Measurements from ENCODE around the gene PKLR.

PKLR gene

DNA sequence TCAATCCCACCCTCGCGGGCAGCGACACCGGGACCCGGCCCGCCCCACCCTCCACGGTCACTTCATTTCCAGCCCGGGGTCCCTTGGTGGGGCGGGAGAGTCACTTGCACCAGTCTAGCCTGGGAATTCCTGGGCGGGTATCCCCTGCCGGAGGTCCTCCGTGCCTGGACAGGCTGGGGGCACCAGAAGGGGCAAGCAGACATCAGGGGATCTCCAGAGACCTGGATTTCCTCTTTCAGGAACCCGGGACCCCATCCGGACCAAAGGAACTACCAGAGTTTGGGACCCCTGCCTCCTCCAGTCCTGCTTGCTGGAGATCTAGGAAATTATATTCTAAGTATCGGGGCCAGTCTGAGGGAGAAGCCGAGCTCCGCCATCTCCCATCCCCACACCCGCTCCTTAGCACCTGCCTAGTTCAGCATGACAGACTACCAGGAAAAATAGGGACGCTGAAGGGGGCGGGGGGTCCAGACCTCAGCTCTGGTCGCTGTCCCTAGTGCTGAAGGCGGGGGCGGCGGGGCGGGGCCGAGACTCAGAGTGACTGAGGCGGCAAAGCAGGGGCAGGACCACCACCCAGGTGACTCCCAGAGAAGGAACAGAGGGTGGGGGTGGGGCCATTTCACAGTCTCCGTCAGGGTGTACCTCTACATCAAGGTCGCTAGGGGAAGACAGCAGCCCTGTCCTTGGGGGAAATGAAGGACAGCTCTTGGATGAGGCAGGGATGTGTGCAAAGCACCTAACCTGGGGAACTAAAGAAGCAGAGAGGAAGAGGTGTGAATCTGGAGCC lies 23.1 kb downstream of the PKLR start:
- in situ Hi-C loops (cut with MboI; ENCODE audit: low sequenced_read_pairs, unreplicated experiment) = no loop called here
- TF ChIP-seq, protein P1, sequence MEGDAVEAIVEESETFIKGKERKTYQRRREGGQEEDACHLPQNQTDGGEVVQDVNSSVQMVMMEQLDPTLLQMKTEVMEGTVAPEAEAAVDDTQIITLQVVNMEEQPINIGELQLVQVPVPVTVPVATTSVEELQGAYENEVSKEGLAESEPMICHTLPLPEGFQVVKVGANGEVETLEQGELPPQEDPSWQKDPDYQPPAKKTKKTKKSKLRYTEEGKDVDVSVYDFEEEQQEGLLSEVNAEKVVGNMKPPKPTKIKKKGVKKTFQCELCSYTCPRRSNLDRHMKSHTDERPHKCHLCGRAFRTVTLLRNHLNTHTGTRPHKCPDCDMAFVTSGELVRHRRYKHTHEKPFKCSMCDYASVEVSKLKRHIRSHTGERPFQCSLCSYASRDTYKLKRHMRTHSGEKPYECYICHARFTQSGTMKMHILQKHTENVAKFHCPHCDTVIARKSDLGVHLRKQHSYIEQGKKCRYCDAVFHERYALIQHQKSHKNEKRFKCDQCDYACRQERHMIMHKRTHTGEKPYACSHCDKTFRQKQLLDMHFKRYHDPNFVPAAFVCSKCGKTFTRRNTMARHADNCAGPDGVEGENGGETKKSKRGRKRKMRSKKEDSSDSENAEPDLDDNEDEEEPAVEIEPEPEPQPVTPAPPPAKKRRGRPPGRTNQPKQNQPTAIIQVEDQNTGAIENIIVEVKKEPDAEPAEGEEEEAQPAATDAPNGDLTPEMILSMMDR (IDR thresholded peaks at IDR 0.05; ENCODE audit: borderline replicate concordance, control extremely low read depth, extremely low read depth, insufficient read depth, missing control alignments) = peak; percentile 39
- peak; percentile 80 for DNase-seq (ENCODE audit: low spot score)

DNA sequence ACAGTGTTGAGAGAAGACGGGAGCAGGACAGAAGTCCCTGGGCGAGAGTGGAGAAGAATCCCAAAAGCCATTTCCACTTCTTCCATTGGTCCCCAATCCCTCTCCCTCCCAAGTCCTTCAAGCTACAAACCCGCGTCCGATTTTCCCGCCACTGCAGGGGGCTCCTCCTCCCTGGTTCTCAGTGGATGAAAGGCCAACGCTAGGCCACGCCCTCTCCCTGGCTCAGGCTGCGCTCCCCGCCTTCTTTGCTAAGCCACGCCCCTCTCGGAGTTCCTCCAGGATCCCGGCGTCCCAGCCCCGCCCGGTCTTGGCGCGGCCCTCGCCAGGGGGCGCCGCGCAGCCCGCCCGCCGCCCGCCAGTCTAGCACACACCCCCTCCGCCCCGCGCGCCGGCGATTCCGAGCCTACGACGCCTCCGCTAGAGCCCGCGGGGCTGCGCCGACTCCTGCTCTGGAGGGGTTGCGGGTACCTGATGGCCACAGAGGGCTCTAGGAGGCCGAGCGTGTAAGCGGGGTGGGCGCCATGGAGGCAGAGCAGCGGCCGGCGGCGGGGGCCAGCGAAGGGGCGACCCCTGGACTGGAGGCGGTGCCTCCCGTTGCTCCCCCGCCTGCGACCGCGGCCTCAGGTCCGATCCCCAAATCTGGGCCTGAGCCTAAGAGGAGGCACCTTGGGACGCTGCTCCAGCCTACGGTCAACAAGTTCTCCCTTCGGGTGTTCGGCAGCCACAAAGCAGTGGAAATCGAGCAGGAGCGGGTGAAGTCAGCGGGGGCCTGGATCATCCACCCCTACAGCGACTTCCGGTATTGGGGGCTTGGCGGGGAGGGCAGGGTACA lies 24.0 kb downstream of the PKLR start, which contains the start of gene HCN3:
HCN3 (plus strand) TSS at position 394 of the 832 bp plus-strand sequence; CDS start at position 522, 128 bp downstream.
- TF ChIP-seq, protein P1 (IDR thresholded peaks at IDR 0.05; ENCODE audit: borderline replicate concordance, control extremely low read depth, extremely low read depth, insufficient read depth, missing control alignments) = peak; percentile 68
- in situ Hi-C loops (cut with MboI; ENCODE audit: low sequenced_read_pairs, unreplicated experiment) = no loop called here
- DNase-seq (ENCODE audit: low spot score) = peak; percentile 99

GRCh38 chr1:155273343-155274245 lies 27.6 kb downstream of the PKLR start, which contains the start of gene CLK2:
Gene CLK2 (minus strand): TSS chr1:155273504. CDS start chr1:155270977, 2,527 bp downstream.
- TF ChIP-seq, protein P1 (IDR thresholded peaks at IDR 0.05; ENCODE audit: borderline replicate concordance, control extremely low read depth, extremely low read depth, insufficient read depth, missing control alignments) = no peak
- in situ Hi-C loops (cut with MboI; ENCODE audit: low sequenced_read_pairs, unreplicated experiment) = no loop called here
- peak; percentile 98 for DNase-seq (ENCODE audit: low spot score)

DNA sequence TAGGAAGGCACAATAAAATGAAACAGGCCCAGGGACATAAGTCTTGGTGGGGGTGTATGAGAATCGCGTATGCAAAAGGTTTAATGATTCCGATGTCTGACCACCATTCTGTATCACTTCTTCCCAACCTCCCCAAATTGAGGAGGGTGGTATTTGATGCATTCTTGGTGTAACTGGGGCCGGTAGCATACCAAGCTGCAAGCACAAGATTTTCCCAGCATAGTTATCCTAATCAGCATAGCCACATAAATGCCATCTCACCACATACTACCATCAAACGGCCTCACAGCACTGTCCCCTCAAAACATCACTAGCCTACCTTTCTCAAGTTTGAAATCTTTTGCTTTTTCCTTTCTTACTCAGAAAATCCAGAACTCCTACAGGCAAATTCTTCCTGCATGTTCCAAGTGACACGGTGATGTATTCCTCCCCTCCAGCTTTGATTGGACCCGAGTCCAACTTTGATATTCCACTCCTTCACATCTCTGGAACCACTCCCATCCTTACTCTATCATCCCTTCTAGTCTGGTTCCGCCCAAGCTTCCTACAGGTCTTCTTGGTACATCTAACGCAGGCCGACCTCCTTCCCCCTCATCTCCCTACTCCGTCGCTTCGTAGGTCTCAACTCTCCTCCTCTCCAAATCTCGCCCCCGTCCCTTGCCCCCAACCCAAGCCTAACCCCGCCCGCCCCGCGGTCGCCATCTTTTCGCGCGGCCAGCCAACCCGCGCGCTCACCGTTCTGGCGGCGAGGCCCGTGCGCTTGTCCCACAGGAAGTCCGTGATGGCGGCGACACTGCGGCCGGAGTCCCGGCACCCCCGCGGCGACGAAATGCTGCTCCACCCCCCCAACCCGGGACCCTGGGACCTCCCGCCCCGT lies 28.5 kb downstream of the PKLR start:
- DNase-seq (ENCODE audit: low spot score) = no peak
- in situ Hi-C loops (cut with MboI; ENCODE audit: low sequenced_read_pairs, unreplicated experiment) = no loop called here
- TF ChIP-seq, protein P1 (IDR thresholded peaks at IDR 0.05; ENCODE audit: borderline replicate concordance, control extremely low read depth, extremely low read depth, insufficient read depth, missing control alignments) = no peak

DNA sequence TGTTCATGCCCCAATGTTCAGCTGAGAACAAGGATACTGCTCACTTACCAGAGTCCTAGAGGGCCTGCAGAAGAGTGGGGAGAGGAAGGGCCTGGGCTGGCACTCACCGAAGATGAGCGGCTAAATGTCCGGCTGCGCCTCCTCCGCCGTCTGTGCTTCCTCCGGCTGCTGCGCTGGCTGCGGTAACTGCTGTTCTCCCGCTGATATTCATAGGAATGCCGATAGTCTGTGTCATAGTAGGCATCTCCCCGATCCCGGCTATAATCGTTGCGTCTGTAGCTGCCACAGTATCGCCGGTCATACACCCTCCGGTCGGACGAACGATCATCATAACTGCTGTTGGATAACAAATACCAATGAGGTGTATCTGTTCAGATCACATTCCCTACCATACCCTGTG lies 31.9 kb downstream of the PKLR start:
- TF ChIP-seq, protein P1 (IDR thresholded peaks at IDR 0.05; ENCODE audit: borderline replicate concordance, control extremely low read depth, extremely low read depth, insufficient read depth, missing control alignments) = no peak
- in situ Hi-C loops (cut with MboI; ENCODE audit: low sequenced_read_pairs, unreplicated experiment) = no loop called here
- no peak for DNase-seq (ENCODE audit: low spot score)

All from GM13976 (cell line).